Stimulated activated effector memory CD8-positive, alpha-beta T cell treated with anti-CD3 and anti-CD28 coated beads, Interleukin-12 subunit alpha, Interleukin-12 subunit beta, amount 100 ng/mL, for 72 hours (primary cell): ENCODE measurements around the gene UNC93B1.

ENCODE experiments used
- ATAC-seq: fragments of 150-1000 bp; cut with Tn5 transposase; 2 replicates; pipeline ENCODE4 v1.10.0; 2021
- DNase-seq, 2 donors: peaks; one replicate each; pipeline ENCODE4 v3.0.0; 2021 to 2022; ENCODE audit warnings: low spot score in 2 of 2
- H3K27ac Mint-ChIP-seq: one replicate; pipeline ENCODE4 v1.8.0; 2022; ENCODE audit warnings: mild to moderate bottlenecking, mixed read lengths
- H3K36me3 Mint-ChIP-seq: one replicate; pipeline ENCODE4 v1.8.0; 2022; ENCODE audit warnings: mild to moderate bottlenecking, mixed read lengths
- H3K4me1 Mint-ChIP-seq: one replicate; pipeline ENCODE4 v1.8.0; 2022; ENCODE audit warnings: mixed read lengths
- H3K4me3 Mint-ChIP-seq: one replicate; pipeline ENCODE4 v1.8.0; 2022; ENCODE audit warnings: mild to moderate bottlenecking, mixed read lengths
- H3K9me3 Mint-ChIP-seq: one replicate; pipeline ENCODE4 v1.8.0; 2022; ENCODE audit warnings: mixed read lengths

UNC93B1 gene

DNA sequence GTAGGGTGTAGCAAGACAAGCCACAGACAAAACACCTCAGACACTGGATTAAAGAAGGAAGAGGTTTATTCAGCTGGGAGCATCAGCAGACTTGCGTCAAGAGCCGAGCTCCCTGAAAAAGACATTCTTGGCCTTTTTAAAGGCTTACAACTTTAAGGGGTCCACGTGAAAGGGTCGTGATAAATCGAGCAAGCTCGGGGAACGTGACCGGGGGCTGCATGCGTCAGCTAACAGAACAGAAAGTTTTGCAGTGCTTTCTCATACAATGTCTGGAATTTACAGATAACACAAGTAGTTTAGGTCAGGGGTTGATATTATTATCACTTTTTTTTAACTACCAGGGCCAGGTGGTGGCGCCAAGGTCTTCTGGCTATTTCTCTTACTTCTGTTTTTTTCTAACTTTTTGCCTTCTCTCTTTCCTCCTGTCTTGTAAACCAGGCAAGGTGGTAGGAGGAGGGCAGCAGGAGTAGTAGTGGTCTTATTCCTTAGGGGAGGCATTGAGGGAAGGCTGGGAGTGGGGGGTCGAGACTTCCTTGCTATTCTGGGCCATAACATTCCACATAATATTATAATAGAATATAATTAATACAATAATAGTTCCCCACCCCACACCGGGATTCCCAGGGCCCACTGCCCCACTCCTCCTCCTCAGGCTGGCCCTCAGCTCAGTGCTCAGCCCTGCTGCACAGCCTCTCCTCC, 5.6 kb upstream of the UNC93B1 start:
- H3K27ac Mint-ChIP-seq: peak overlapping the region; percentile 41
- no peaks in the 10 kb centered on the region for H3K9me3 Mint-ChIP-seq
- ATAC-seq (no peak), DNase-seq (no peak)
- no peak overlapping the region for H3K4me3 Mint-ChIP-seq
- H3K4me1 Mint-ChIP-seq: peaks cover 21% of the 10 kb centered on the region
- H3K36me3 Mint-ChIP-seq: no peaks in the 10 kb centered on the region

DNA sequence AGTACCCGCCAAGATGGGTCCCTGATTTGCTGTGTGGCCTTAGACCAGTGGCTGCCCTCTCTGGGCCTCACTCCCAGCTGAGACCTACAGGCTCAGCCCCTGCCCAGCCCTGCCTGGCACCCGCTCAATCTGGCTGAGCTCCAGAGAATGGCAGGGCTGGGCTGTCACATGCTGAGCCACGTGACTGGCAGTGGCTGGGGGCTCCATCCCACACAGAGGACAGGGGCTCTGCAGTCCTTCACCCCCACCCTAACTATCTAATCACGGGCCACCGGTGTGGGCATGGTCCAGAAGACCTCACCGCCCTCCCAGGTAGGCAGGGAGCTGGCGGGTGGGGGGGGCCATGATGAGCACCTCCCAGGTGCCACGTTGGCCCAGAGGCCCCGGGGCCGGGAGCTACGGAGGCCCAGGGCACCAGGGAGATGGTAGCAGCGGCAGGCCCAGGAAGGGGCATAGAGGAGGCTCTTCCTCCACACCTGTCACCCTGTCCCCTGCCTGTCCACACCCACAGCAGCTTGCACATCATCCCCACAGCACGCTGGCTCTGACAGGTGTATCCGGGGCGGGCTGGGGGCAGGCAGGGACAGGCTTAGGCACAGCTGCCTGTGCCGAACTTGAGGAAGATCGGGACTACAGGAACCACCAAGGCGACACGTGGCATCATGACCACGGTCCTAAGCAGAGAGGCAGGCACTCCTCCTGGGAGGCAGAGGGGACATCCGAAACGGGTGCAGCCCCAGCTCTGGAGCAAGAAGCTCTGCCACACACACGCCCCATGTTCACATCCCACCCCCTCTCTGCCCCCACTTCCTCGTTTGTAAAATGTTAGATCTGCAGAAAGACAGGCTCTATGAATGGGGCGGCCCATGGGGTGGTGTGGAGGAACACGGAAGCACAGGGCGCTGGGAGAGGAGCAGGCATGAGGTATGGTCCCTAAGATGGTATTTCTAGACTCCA, 4.8 kb upstream of the UNC93B1 start:
- no peaks in the 10 kb centered on the region for H3K9me3 Mint-ChIP-seq
- no peak overlapping the region for H3K4me3 Mint-ChIP-seq
- no peaks in the 10 kb centered on the region for H3K36me3 Mint-ChIP-seq
- H3K27ac Mint-ChIP-seq: peak overlapping the region; percentile 41
- ATAC-seq (no peak), DNase-seq (no peak)
- peaks cover 27% of the 10 kb centered on the region for H3K4me1 Mint-ChIP-seq

DNA sequence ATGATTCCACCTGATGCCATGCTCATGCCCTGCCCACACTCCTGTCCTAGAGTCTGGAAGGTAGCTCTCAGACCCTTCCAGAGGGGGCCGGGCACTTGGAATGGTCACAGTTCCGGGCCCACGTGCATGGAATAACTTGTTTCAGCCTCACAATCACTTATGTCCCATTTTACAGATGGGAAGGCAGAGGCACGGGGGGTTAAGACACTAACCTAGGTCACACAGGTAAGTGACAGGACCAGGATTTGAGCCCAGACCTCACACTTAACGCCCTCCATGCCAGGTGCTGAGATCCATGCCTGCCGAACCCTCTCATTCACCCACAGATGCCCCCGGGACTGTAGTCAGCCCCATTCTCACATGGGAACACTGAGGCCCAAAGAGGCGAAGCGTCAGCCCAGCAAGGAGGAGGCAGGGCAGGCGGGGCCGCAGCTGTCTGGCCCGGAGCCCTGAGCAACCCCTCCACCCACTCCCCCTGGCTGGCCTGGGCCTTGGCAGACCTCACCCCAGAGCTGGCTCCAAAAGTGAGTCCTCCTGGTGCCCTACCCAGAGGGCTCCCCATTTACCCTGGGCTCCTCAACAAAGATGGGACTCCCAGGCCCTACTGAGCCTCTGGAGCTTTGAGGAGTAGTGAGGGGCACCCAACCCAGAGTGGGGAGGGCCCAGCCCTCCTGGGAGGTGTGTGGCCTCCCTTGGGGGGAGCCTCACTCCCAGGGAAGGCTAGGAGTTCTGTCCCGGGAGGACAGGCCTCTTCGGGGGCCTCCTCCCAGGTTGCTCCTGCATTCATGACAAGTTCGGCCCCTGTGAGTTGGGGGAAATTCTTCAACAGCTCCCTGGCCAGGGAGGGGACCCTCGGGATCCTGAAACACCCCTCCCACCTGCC, 3.8 kb upstream of the UNC93B1 start:
- DNase-seq (no peak), ATAC-seq (no peak)
- H3K36me3 Mint-ChIP-seq: no peaks in the 10 kb centered on the region
- H3K4me1 Mint-ChIP-seq: peaks cover 30% of the 10 kb centered on the region
- H3K4me3 Mint-ChIP-seq: no peak overlapping the region
- no peaks in the 10 kb centered on the region for H3K9me3 Mint-ChIP-seq
- no peak overlapping the region for H3K27ac Mint-ChIP-seq

DNA sequence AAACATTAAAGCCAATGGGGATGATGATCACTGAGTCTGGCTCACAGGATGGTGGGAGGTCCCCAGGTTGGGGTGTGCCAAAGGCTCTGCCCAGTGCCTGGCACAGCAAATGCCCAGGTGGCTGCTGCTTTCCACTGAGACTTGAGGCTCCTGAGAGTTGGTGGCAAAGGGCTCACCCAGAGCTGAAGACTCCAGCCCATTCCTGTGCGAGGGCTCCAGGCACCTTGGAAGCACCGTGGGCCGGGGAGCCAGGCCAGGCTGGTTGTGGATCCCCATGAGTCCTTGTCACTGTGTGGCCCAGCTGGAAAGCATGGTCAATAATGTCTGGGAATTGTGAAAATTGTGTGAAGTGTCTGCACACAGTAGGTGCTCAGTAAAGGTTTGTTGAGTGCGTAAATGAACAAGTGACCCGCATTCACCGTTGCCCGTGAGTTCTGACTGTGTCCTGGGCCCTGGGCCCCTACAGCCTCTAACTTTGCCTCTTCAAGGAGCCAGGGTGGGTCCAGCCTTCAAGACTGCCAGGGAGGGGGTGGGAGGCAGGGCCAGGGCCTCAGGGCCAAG, 2.8 kb upstream of the UNC93B1 start:
- Mint-ChIP-seq H3K4me1 (peaks cover 35% of the 10 kb centered on the region), H3K36me3 (no peaks in the 10 kb centered on the region), H3K9me3 (no peaks in the 10 kb centered on the region), H3K27ac (no peak overlapping the region), H3K4me3 (no peak overlapping the region)
- DNase-seq (no peak), ATAC-seq (no peak)

GRCh38 chr11:68004551-68005335, 846 bp upstream of the UNC93B1 start:
- Mint-ChIP-seq H3K4me1 (peaks cover 30% of the 10 kb centered on the region), H3K4me3 (peak overlapping the region; percentile 76), H3K9me3 (no peaks in the 10 kb centered on the region), H3K27ac (peak overlapping the region; percentile 88), H3K36me3 (no peaks in the 10 kb centered on the region)
- DNase-seq (no peak), ATAC-seq (no peak)

- H3K4me1 Mint-ChIP-seq: peaks cover 28% of the 10 kb centered on the region
- ATAC-seq (peak; percentile 66), DNase-seq (peak in 1 of 2 donors; percentile 74)
- peaks cover 6% of the 10 kb centered on the region for H3K36me3 Mint-ChIP-seq
- peak overlapping the region; percentile 76 for H3K4me3 Mint-ChIP-seq
- H3K9me3 Mint-ChIP-seq: no peaks in the 10 kb centered on the region
- H3K27ac Mint-ChIP-seq: no peak overlapping the region
These were observed 705 bp downstream of the UNC93B1 start for GRCh38 chr11:68002938-68003845.

GRCh38 chr11:68002575-68002937, 1.3 kb downstream of the UNC93B1 start:
- DNase-seq: no peak
- ATAC-seq: no peak

GRCh38 chr11:67999704-68000103, 4.2 kb downstream of the UNC93B1 start:
- no peak overlapping the region for H3K4me3 Mint-ChIP-seq
- H3K4me1 Mint-ChIP-seq: peaks cover 40% of the 10 kb centered on the region
- ATAC-seq (no peak), DNase-seq (no peak)
- no peak overlapping the region for H3K27ac Mint-ChIP-seq
- H3K9me3 Mint-ChIP-seq: no peaks in the 10 kb centered on the region
- H3K36me3 Mint-ChIP-seq: peaks cover 7% of the 10 kb centered on the region

More at GRCh38 chr11:68002575-68002937, 1.3 kb downstream of the UNC93B1 start:
- Mint-ChIP-seq H3K4me3 (peak overlapping the region; percentile 66), H3K36me3 (peaks cover 7% of the 10 kb centered on the region), H3K27ac (no peak overlapping the region), H3K9me3 (no peaks in the 10 kb centered on the region), H3K4me1 (peaks cover 34% of the 10 kb centered on the region)

DNA sequence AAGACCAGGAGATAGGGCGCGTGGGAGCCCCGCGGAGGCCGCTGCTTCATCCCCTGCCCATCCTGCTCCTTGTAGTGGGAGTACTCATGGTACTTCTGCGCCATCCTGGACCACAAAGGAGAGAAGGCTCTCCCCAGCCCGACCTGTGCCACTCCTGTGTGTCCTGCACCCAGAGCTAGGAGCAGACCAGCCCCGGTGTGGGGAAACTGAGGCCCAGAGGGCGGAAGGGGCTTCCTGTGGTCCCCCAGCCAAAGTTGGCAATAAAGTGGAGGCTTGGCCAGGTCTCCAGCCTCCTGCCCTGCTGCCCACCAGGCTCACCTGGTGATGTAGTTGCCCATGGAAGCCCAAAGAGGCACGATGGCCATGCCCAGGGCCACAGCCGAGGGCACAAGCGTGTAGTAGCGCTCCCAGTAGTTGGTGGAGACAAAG, 4.7 kb downstream of the UNC93B1 start:
- Mint-ChIP-seq H3K4me1 (peaks cover 38% of the 10 kb centered on the region), H3K9me3 (no peaks in the 10 kb centered on the region), H3K27ac (peak overlapping the region; percentile 82), H3K36me3 (peaks cover 7% of the 10 kb centered on the region), H3K4me3 (no peak overlapping the region)
- DNase-seq: no peak
- ATAC-seq: no peak

- Mint-ChIP-seq H3K9me3 (no peaks in the 10 kb centered on the region), H3K27ac (peak overlapping the region; percentile 82), H3K36me3 (peaks cover 7% of the 10 kb centered on the region), H3K4me3 (peak overlapping the region; percentile 29), H3K4me1 (peaks cover 41% of the 10 kb centered on the region)
- ATAC-seq: peak; percentile 69
- no peak for DNase-seq
These were observed 5.5 kb downstream of the UNC93B1 start for GRCh38 chr11:67998150-67999045.

DNA sequence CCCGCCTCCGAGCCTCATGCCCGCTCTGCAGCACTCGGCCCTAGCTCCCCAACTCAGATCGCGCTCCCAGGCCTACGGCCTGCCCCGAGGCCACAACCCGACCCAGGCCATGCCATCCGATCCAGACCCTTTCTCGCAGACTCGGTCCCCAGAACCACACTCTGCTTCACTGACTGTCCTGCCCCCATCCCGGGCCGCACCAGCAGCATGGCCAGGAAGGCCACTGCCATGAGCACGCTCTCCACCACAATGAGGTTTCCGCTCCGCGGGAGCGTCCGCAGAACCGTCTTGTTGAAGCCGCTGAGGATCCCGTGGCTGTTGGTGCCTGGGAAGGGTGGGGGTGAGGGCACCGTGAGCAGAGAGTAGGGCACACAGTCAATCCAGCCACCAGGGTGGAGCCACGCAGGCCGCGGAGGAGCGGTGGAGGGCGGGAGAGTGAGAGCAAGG, 6.4 kb downstream of the UNC93B1 start:
- Mint-ChIP-seq H3K4me1 (peaks cover 35% of the 10 kb centered on the region), H3K36me3 (peaks cover 11% of the 10 kb centered on the region), H3K4me3 (no peak overlapping the region), H3K27ac (no peak overlapping the region), H3K9me3 (no peaks in the 10 kb centered on the region)
- DNase-seq: no peak
- ATAC-seq: peak; percentile 43

DNA sequence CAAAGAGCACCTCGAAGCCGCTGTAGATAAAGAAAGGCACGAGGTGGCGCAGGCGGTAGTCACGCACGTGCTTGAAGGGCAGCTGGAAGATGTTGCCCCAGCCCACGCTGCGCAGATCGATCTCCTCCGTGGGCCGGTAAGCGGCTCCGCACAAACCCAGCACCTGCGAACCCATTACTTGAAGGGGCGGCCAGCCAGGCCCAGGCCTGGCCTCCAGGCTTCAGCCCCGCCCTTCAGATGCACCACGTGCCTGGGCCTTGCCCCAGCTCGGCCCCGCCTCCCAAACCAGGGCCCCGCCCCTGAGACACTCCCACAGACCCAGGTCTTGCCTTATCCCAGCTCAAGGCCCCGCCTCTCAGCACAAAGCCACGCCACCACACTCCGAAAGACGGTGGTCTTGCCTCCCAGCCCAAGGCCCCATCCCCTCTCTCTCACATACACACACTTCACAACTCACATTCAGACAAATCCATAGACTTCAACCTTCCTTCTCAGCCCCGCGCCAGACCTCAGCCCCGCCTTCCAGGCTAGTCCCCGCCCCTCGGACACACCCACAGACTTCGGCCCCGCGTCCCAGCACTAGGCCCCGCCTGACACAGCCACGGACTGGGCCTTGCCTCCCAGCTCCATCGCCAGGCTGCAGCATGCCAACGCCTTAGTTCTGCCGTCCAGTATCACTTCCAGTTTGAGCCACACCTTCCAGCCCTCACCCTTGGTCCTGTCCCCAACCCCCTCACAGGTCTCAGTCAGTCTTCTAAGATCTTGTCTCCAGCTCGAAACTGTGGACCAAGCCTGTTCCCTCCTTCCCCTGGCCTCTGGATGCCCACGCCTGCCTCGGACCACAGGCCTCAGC, 7.0 kb downstream of the UNC93B1 start:
- H3K27ac Mint-ChIP-seq: no peak overlapping the region
- no peak overlapping the region for H3K4me3 Mint-ChIP-seq
- H3K4me1 Mint-ChIP-seq: peaks cover 33% of the 10 kb centered on the region
- ATAC-seq (peak; percentile 72), DNase-seq (no peak)
- H3K36me3 Mint-ChIP-seq: peaks cover 12% of the 10 kb centered on the region
- no peaks in the 10 kb centered on the region for H3K9me3 Mint-ChIP-seq
